Amygdala (tissue), 56 donors: Measurements from ENCODE around the gene PDZD4.
"Not testable (repeated sequence)": the region's sequence is repeated elsewhere in the genome, so short reads cannot be mapped to it uniquely, and the experiment has no call there.

Source experiments
- DNase-seq, 56 donors: peaks; one replicate each; lab custom pipeline; 2025; lab: John Stamatoyannopoulos, UW

Gene PDZD4

GRCh38 chrX:153845842-153846241, 15.5 kb upstream of the PDZD4 start:
- no peak for DNase-seq

GRCh38 chrX:153845195-153845594, 14.9 kb upstream of the PDZD4 start:
- no peak for DNase-seq

- DNase-seq: no peak
Observed at GRCh38 chrX:153844509-153845082, 14.3 kb upstream of the PDZD4 start.

- no peak for DNase-seq
Observed at GRCh38 chrX:153836921-153837320, 6.6 kb upstream of the PDZD4 start.

GRCh38 chrX:153832728-153833127, 2.4 kb upstream of the PDZD4 start:
- no peak for DNase-seq

- no peak for DNase-seq
Observed at GRCh38 chrX:153831429-153832150, 1.2 kb upstream of the PDZD4 start.

- DNase-seq: peak in 2 of 56 donors; percentile 2 to 36
Observed at GRCh38 chrX:153830640-153831428, 490 bp upstream of the PDZD4 start.

GRCh38 chrX:153829549-153829798, 870 bp downstream of the PDZD4 start:
- no peak for DNase-seq

- DNase-seq: peak in 1 of 56 donors; percentile 5
Observed at GRCh38 chrX:153828723-153829548, 1.4 kb downstream of the PDZD4 start.

GRCh38 chrX:153828308-153828707, 2.0 kb downstream of the PDZD4 start:
- DNase-seq: no peak

- DNase-seq: no peak
Observed at GRCh38 chrX:153827903-153828302, 2.4 kb downstream of the PDZD4 start.

GRCh38 chrX:153827016-153827415, 3.3 kb downstream of the PDZD4 start:
- no peak for DNase-seq

- DNase-seq: no peak
Observed at GRCh38 chrX:153825042-153825441, 5.3 kb downstream of the PDZD4 start.

- DNase-seq: no peak
Observed at GRCh38 chrX:153824348-153824747, 6.0 kb downstream of the PDZD4 start.

GRCh38 chrX:153821066-153821465, 9.3 kb downstream of the PDZD4 start:
- no peak for DNase-seq

- no peak for DNase-seq
Observed at GRCh38 chrX:153820601-153821000, 9.7 kb downstream of the PDZD4 start.

- no peak for DNase-seq
Observed at GRCh38 chrX:153819384-153820040, 10.8 kb downstream of the PDZD4 start.

- peak in 5 of 56 donors; percentile 4 to 46 (median 10) for DNase-seq
Observed at GRCh38 chrX:153818571-153819383, 11.6 kb downstream of the PDZD4 start.

GRCh38 chrX:153818064-153818463, 12.3 kb downstream of the PDZD4 start:
- DNase-seq: not testable (repeated sequence)
